Activated naive CD8-positive, alpha-beta T cell treated with anti-CD3 and anti-CD28 coated beads, Interleukin-2, amount 50 U/mL, for 24 hours (primary cell): ENCODE measurements around the gene LTBP2.
"Not testable (repeated sequence)": the region's sequence is repeated elsewhere in the genome, so short reads cannot be mapped to it uniquely, and the experiment has no call there.

ENCODE experiments used
- ATAC-seq: fragments of 150-1000 bp; cut with Tn5 transposase; one replicate; pipeline ENCODE4 v1.10.0; 2021
- DNase-seq: peaks from one replicate; pipeline ENCODE4 v3.0.0; 2021
- H3K27ac Mint-ChIP-seq: one replicate; pipeline ENCODE4 v1.8.0; 2021; ENCODE audit warnings: mild to moderate bottlenecking, mixed read lengths
- H3K27me3 Mint-ChIP-seq: one replicate; pipeline ENCODE4 v1.8.0; 2021; ENCODE audit warnings: mixed read lengths
- H3K36me3 Mint-ChIP-seq: one replicate; pipeline ENCODE4 v1.8.0; 2021; ENCODE audit warnings: low read depth, mixed read lengths
- H3K4me1 Mint-ChIP-seq: one replicate; pipeline ENCODE4 v1.8.0; 2021; ENCODE audit warnings: mixed read lengths
- H3K4me3 Mint-ChIP-seq: one replicate; pipeline ENCODE4 v1.8.0; 2021; ENCODE audit warnings: mild to moderate bottlenecking, moderate library complexity, mixed read lengths
- H3K9me3 Mint-ChIP-seq: one replicate; pipeline ENCODE4 v1.8.0; 2021; ENCODE audit warnings: mixed read lengths

The LTBP2 gene

GRCh38 chr14:74539503-74539902 is 72.5 kb downstream of the LTBP2 start:
- no peak overlapping the region for H3K4me3 Mint-ChIP-seq
- H3K36me3 Mint-ChIP-seq, result no peaks in the 10 kb centered on the region
- H3K27me3 Mint-ChIP-seq, result peaks cover 3% of the 10 kb centered on the region
- ATAC-seq (no peak), DNase-seq (no peak)
- no peak overlapping the region for H3K27ac Mint-ChIP-seq
- H3K4me1 Mint-ChIP-seq, result no peaks in the 10 kb centered on the region
- H3K9me3 Mint-ChIP-seq, result no peaks in the 10 kb centered on the region

- ATAC-seq (no peak), DNase-seq (no peak)
- H3K27ac Mint-ChIP-seq, result no peak overlapping the region
- H3K27me3 Mint-ChIP-seq, result peaks cover 3% of the 10 kb centered on the region
- H3K9me3 Mint-ChIP-seq, result no peaks in the 10 kb centered on the region
- no peaks in the 10 kb centered on the region for H3K36me3 Mint-ChIP-seq
- peaks cover under 1% of the 10 kb centered on the region for H3K4me1 Mint-ChIP-seq
- no peak overlapping the region for H3K4me3 Mint-ChIP-seq
Measured at GRCh38 chr14:74538411-74539391, 73.3 kb downstream of the LTBP2 start.

- not testable (repeated sequence) for H3K4me1 Mint-ChIP-seq, H3K4me3 Mint-ChIP-seq, H3K27me3 Mint-ChIP-seq, DNase-seq, H3K27ac Mint-ChIP-seq, H3K36me3 Mint-ChIP-seq, H3K9me3 Mint-ChIP-seq, ATAC-seq
Measured at GRCh38 chr14:74536336-74536735, 75.7 kb downstream of the LTBP2 start.

GRCh38 chr14:74535756-74536325 is 76.2 kb downstream of the LTBP2 start:
- Mint-ChIP-seq H3K36me3 (no peaks in the 10 kb centered on the region), H3K4me1 (peaks cover 4% of the 10 kb centered on the region), H3K4me3 (no peak overlapping the region), H3K9me3 (no peaks in the 10 kb centered on the region), H3K27me3 (no peaks in the 10 kb centered on the region), H3K27ac (no peak overlapping the region)
- no peak for ATAC-seq
- no peak for DNase-seq

- H3K4me3 Mint-ChIP-seq, result no peak overlapping the region
- H3K27me3 Mint-ChIP-seq, result no peaks in the 10 kb centered on the region
- H3K36me3 Mint-ChIP-seq, result no peaks in the 10 kb centered on the region
Measured at GRCh38 chr14:74533576-74533975, 78.5 kb downstream of the LTBP2 start.

GRCh38 chr14:74532246-74532645 is 79.8 kb downstream of the LTBP2 start:
- ATAC-seq (no peak), DNase-seq (no peak)
- no peaks in the 10 kb centered on the region for H3K9me3 Mint-ChIP-seq
- no peaks in the 10 kb centered on the region for H3K36me3 Mint-ChIP-seq
- no peak overlapping the region for H3K27ac Mint-ChIP-seq
- H3K4me1 Mint-ChIP-seq, result peaks cover 4% of the 10 kb centered on the region
- no peak overlapping the region for H3K4me3 Mint-ChIP-seq
- no peaks in the 10 kb centered on the region for H3K27me3 Mint-ChIP-seq

More at GRCh38 chr14:74533576-74533975, 78.5 kb downstream of the LTBP2 start:
- no peaks in the 10 kb centered on the region for H3K9me3 Mint-ChIP-seq
- H3K4me1 Mint-ChIP-seq, result peaks cover 4% of the 10 kb centered on the region
- no peak for ATAC-seq
- H3K27ac Mint-ChIP-seq, result no peak overlapping the region
- DNase-seq, result no peak

- Mint-ChIP-seq H3K4me1 (peaks cover 4% of the 10 kb centered on the region), H3K4me3 (no peak overlapping the region), H3K9me3 (no peaks in the 10 kb centered on the region), H3K36me3 (no peaks in the 10 kb centered on the region), H3K27ac (no peak overlapping the region), H3K27me3 (no peaks in the 10 kb centered on the region)
- DNase-seq (no peak), ATAC-seq (no peak)
Measured at GRCh38 chr14:74531467-74531866, 80.6 kb downstream of the LTBP2 start.

GRCh38 chr14:74531006-74531405 is 81.0 kb downstream of the LTBP2 start:
- Mint-ChIP-seq H3K4me1 (peaks cover 4% of the 10 kb centered on the region), H3K27ac (no peak overlapping the region), H3K9me3 (no peaks in the 10 kb centered on the region), H3K36me3 (no peaks in the 10 kb centered on the region), H3K4me3 (no peak overlapping the region), H3K27me3 (no peaks in the 10 kb centered on the region)
- ATAC-seq, result no peak
- DNase-seq, result no peak

GRCh38 chr14:74528886-74529285 is 83.2 kb downstream of the LTBP2 start:
- Mint-ChIP-seq H3K4me1 (peaks cover 4% of the 10 kb centered on the region), H3K36me3 (no peaks in the 10 kb centered on the region), H3K27me3 (peaks cover 4% of the 10 kb centered on the region), H3K9me3 (no peaks in the 10 kb centered on the region), H3K4me3 (no peak overlapping the region), H3K27ac (no peak overlapping the region)
- DNase-seq (no peak), ATAC-seq (no peak)

GRCh38 chr14:74528406-74528805 is 83.6 kb downstream of the LTBP2 start:
- Mint-ChIP-seq H3K27me3 (peaks cover 4% of the 10 kb centered on the region), H3K4me3 (no peak overlapping the region), H3K36me3 (no peaks in the 10 kb centered on the region), H3K4me1 (peaks cover 2% of the 10 kb centered on the region), H3K9me3 (no peaks in the 10 kb centered on the region), H3K27ac (no peak overlapping the region)
- DNase-seq (no peak), ATAC-seq (no peak)

GRCh38 chr14:74527736-74528280 is 84.2 kb downstream of the LTBP2 start:
- Mint-ChIP-seq H3K4me3 (no peak overlapping the region), H3K9me3 (no peaks in the 10 kb centered on the region), H3K27me3 (peaks cover 4% of the 10 kb centered on the region), H3K4me1 (no peaks in the 10 kb centered on the region), H3K27ac (no peak overlapping the region), H3K36me3 (no peaks in the 10 kb centered on the region)
- ATAC-seq (no peak), DNase-seq (no peak)

GRCh38 chr14:74526854-74527585 is 85.0 kb downstream of the LTBP2 start:
- H3K4me1 Mint-ChIP-seq, result no peaks in the 10 kb centered on the region
- no peak overlapping the region for H3K4me3 Mint-ChIP-seq

GRCh38 chr14:74525361-74525851 is 86.6 kb downstream of the LTBP2 start:
- no peaks in the 10 kb centered on the region for H3K4me1 Mint-ChIP-seq
- H3K9me3 Mint-ChIP-seq, result no peaks in the 10 kb centered on the region
- no peak for DNase-seq
- no peaks in the 10 kb centered on the region for H3K36me3 Mint-ChIP-seq
- no peak for ATAC-seq
- peaks cover 4% of the 10 kb centered on the region for H3K27me3 Mint-ChIP-seq
- no peak overlapping the region for H3K4me3 Mint-ChIP-seq
- no peak overlapping the region for H3K27ac Mint-ChIP-seq

More at GRCh38 chr14:74526854-74527585, 85.0 kb downstream of the LTBP2 start:
- DNase-seq (no peak), ATAC-seq (no peak)
- no peaks in the 10 kb centered on the region for H3K9me3 Mint-ChIP-seq
- H3K27me3 Mint-ChIP-seq, result peaks cover 4% of the 10 kb centered on the region
- H3K27ac Mint-ChIP-seq, result no peak overlapping the region
- no peaks in the 10 kb centered on the region for H3K36me3 Mint-ChIP-seq

- Mint-ChIP-seq H3K36me3 (no peaks in the 10 kb centered on the region), H3K27me3 (peaks cover 4% of the 10 kb centered on the region), H3K27ac (no peak overlapping the region), H3K4me3 (no peak overlapping the region), H3K9me3 (no peaks in the 10 kb centered on the region), H3K4me1 (no peaks in the 10 kb centered on the region)
- ATAC-seq (no peak), DNase-seq (no peak)
Measured at GRCh38 chr14:74524812-74525135, 87.3 kb downstream of the LTBP2 start.
